ENCODE results near the gene CHSY3.

Gene CHSY3

DNA sequence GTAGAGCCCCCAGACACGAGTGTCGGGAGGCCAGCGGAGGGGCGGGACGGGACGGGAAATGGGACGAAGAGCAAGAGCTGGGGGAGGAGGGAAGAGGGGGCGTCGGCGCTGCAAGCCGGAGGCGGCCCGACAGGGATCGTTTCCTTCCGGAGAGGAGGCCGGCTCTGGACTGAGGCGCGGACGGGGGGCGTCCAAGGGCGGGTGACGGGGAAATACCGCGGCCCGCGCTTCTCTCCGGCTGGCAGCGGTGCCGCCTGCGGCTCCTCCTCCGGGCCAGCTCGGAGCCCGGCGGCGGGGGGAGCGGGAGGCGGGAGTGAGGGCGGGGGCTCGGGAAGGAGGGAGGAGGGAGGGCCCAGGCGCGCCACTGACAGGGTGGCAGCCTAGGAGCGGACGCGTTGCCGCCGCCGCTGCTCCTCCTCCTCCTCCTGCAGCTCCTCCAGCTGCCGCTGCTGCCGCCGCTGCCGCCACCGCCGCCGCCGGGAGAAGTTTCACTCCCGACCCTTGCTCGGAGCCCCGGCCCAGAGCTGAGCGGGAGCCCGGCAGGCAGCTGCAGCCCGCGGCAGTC is at the start of gene CHSY3:
Gene CHSY3 (plus strand): TSS at position 364 of the 565 bp plus-strand sequence.
- peak; percentile 88 for DNase-seq

DNA sequence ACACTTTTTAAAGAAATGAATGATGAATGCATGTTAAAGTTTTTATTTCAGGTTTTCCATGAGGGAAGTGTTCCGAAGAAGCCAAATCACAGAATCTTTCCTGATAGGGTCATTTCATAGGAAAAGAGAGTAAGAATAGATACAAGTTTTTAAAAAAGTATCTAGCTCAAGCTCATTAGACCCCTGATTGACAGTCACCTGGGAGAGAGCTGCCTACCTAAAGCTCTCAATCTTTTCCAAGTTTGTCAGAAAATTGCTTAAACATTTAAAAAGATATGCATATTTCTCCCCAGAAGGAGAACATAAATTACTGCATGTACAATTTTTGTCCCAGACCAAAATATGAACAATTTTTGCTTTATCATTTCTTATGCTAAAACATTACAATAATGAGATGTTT is 47.9 kb upstream of the CHSY3 start:
- no peak for DNase-seq

DNA sequence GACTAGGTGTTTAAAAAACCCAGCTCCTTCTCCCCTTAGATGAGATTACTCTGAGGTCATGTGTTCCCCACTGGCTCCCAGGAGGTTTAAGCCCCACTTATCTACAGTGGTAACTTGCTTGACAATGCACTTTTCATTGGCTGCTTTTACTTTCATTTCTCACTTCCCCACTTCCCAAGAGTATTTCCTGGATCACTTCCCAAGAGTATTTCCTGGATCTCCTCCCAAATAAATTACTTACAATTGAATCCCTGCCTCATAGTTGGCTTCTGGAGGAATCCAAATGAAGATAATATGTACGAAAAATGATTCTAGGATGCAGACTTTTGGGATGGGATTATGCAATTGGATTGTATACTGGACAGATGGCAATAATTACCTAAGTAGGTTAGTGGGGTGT is 47.1 kb upstream of the CHSY3 start:
- peak; percentile 34 for DNase-seq

DNA sequence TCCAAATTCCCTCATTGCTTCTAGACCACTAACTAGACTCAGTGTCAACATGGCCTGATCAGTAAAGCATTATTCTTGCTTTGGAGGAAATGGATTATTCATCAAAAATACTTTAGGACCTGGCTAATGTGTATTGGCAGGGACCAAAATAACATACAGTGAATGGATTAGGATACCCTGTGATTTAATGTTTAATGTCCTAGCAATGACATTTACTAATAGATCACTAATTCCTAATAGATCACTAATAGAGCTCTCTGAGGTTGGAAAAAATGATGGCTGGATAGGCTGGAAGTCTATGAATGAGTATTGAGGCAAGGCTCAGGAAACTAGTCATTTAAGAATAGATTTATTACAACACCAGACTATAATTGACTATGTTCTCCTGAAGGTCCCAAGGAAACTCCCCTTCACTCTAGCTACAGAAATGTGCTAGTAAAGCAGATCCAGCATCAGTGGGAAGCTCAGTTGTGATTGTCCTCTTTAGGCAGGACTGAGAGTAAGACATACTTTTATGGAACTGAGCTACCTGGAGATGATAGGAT is 46.1 kb upstream of the CHSY3 start:
- DNase-seq: no peak

DNA sequence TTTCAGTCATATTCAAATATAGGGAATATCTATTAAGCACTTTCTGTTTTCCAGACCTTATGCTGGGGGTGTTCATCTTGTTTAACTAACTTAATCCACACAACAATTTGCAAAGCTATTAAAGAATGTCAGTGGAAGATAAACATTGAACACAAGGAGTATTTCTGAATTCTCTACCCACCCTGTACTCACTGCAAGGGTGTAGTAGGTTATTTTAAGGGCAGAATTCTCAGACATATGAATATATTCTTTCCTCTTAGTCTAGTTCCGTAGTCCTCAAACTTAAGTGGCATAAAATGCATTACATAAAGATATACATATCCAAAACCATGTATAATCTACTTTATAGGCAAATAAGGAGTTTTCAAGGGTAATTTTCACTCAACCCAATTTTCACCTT is 19.9 kb upstream of the CHSY3 start:
- no peak for DNase-seq

DNA sequence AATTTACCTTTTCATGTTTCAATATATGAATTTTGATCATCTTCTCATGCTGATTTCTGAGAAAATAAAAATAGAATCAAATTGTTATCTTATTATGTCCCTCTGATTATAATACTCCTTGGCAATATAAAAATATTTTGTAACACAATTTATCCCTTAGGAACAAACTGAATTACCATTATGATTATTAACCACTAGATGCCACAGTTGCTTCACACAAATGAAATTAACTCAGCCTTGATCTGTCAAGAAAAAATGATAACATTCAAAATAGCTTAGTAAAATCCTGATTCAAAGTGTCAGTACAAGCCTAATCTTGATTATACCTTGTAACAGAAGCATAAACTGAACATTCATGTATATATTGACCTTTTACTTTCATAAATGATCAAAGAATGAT is 4.8 kb upstream of the CHSY3 start:
- peak; percentile 39 for DNase-seq

DNA sequence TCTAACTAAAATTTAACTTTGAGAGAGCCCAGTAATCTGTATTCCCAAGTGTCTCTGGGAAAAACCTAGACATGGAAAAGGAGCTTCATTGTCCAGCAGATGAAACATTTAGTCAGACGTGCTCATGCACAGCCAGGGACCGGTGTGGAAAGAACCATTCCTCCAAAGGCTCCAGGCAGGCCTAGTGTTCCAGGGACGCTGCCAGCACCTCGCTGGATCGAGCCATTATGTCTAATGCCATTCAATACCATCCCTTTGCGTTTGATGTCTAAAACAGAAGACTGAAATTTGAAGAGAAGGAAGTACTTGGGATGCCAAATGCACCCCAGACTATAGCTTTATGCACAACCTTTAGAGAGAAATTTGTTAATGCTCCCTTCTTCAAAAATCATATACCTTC is 1.4 kb upstream of the CHSY3 start:
- DNase-seq: no peak

DNA sequence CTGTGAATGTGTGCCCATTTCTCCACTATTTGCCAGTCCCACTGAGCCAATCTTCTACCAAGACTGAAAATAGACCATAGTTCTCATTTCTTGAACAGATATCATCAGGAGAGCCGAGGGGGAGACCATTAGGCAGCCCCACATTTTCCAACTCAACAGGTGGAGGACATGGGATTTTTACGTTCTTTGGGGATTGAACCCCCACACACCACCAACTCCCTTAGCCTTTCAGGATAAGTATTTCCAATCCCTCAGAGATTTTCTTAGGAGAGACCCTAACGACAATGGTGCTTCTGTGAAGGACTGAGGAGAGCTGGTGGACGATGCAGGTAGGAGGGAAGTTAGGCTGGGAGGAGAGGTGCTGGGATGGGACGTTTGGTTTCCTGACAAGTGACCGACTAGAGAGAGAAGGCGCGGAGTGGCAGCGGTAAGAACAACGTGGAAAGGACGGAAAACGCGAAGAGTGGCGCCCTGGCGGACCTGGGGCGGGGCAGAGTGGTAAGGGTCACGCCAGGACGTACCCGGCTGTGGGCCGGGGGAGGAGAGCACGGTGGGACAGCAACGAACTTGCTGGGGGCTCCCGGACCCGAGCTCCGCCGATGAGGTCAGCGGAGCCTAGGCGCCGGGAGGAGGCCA is 681 bp upstream of the CHSY3 start:
- no peak for DNase-seq

DNA sequence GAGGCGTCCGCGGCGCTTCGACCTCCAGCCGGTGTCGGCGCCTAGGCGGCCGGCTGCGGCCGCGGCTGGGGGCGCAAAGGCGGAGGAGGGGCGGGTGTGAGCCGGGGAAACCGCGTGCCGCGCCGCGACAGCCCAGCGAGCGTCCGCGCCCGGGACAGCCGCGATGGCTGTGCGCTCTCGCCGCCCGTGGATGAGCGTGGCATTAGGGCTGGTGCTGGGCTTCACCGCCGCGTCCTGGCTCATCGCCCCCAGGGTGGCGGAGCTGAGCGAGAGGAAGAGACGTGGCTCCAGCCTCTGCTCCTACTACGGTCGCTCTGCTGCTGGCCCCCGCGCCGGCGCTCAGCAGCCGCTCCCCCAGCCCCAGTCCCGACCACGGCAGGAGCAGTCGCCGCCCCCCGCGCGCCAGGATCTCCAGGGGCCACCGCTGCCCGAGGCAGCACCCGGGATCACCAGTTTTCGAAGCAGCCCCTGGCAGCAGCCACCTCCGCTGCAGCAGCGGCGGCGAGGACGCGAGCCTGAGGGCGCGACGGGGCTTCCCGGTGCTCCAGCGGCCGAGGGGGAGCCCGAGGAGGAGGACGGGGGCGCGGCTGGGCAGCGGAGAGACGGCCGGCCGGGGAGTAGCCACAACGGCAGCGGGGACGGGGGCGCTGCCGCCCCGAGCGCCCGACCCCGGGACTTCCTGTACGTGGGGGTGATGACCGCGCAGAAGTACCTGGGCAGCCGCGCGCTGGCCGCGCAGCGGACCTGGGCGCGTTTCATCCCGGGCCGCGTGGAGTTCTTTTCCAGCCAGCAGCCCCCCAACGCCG is 605 bp downstream of the CHSY3 start:
- DNase-seq: peak; percentile 11

DNA sequence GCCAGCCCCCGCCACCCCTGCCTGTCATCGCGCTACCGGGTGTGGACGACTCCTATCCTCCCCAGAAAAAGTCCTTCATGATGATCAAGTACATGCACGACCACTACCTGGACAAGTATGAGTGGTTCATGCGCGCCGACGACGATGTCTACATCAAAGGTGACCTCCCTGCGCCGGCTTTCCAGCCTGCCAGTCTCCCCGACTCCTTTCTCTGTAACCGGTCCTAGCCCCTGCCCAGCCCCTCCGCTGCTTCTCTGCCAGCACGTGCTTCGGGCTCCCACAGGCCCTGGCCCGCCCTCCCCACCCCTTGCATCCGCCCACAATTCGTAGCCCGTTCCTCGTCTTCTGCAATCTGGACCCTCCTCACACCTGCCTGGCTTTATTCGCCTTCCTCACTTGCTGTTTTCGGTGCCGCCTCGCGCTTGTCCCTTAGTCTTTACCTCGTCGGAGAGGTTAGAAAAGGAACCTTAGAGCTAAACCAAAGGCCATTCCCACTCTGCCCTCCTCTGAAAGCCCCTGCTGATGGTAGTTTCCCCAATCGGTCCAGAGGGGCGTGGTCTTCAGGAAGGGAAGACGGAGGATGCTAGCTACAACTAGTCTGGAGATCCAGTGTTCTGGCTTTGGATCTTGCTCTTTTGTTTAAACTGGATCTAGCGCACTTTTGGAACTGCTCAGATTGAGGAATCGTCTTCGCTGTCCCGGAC is 1.4 kb downstream of the CHSY3 start:
- peak; percentile 34 for DNase-seq

DNA sequence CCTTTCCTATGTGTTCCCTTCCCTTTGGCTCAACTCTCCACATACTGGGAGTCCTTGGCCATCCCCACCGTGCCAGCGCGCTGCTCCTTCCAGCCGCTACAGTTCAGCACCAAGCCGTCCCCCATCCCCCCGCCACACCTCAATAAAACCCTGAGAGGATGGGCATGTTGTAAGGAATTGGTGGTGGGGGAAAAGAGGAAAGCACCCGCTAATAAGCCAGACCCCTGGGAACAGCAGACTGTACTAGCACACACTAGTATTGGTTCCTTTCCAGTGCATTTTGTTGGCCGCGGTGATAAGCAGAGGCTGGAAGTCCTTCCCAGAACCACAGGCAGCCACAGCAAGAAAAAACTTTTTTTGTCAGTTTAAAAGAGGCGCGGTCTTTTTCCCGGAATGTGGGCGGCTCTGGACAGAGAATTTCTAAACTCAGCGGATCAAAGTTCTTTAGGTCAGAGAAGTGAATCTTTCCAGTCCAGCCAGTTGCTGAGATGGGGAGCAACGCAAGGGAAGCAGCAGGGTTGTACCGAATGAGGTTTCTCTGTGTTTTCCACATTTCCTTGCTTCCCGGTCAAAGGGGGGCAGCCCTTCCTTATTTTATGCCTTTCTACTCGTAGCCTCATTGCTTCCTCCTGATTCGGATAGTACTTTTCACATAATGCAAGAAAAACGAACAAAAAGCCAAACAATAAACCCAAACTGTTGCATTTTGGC is 2.1 kb downstream of the CHSY3 start:
- peak; percentile 63 for DNase-seq

DNA sequence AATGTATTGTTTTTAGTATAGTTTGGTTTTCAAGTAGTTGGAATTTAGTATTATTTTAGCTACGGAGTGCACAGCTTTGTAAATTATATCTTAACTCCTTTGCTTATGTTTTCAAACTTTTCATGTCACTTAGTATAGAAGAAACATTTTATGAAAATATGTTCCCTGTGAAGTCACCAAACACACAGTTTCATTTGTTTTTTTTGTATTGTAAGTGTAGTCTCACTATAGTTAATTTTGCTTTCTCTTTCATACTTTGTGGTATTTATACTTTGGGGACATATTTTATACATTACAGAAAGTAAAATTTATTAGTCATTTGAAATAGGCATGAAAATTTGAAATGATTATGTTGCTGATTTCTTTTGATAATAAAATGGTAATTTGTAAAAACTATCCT is 5.0 kb downstream of the CHSY3 start:
- DNase-seq: no peak

DNA sequence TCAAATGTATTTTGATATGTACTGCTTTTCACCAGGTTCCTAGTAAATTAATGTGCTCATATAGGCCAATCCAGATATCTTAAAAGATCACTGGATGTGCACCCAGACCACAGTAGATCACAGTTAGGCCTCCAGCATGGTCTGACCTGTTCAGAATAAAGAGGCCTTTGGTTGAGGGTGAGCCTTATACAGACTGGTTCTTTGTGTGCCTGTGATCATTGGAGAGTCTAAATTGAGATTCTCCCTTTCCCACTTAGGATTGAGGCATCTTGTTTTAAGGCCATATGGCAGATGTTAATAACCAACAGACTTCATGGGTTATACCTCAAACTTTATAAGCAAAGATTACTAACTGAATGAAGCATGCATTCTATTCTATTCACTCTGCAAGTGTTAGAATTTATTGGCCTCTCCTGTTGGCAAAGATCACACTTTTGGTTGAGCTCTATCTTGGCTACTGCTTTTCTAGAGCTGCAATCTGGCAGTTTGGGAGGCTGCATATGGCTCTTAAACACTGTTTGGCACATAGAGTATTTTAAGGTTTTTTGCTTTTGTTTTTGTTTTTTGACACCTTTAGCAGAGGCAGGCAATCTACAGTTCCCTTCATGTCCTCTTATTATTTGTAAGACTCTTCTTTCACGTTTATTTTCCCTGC is 8.5 kb downstream of the CHSY3 start:
- DNase-seq: no peak

DNA sequence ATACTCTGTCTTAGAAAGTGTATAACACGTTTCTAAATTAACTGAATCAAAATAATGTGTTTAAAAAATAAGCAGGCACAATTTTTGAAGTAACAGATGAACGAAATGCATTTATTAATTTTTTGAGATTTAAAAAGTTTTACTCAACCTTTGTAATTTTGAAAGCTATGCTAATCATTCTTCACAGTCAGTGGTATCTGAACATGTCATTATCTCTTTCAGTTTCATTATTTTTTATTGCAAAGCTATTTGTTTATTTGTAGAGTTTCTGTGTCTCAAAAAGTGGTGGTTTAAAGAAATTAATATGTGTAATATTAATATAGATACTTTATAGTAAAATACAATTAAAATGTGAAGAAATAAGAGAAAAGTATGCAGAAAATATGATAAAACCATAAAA is 11.2 kb downstream of the CHSY3 start:
- no peak for DNase-seq

DNA sequence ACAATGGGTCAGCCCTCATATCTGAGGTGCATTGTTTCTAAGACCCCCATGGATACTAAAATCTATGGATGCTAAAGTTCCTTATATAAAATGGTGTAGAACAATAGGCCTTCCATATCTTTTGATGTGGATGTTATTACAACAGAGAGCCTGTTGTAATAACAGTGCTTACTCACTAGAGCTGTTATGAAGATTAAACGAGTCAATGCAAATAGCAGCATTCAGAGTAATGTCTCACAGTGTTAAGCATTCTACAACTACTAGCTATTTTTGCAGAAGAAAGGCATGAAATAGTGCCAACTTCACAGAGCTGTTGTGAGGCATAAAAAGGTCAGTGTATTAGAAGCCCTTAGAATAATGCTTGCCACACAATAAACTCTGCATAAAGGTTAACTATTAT is 13.0 kb downstream of the CHSY3 start:
- DNase-seq: no peak

DNA sequence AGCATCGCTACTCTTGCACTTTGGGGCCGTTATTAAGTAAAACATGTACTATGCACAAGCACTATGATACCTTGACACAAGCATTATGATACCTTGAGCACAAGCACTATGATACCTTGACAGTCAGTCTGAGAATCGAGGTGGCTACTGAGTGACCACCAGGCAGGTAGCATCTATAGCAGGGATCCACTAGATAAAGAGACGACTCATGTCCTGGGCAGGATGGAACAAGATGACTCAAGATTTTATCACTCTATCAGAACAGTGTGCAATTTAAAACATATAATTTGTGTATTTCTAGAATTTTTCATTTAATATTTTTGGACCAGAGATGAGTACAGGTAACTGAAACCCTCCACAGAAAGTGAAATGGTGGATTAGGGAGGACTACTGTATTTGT is 16.9 kb downstream of the CHSY3 start:
- DNase-seq: no peak

DNA sequence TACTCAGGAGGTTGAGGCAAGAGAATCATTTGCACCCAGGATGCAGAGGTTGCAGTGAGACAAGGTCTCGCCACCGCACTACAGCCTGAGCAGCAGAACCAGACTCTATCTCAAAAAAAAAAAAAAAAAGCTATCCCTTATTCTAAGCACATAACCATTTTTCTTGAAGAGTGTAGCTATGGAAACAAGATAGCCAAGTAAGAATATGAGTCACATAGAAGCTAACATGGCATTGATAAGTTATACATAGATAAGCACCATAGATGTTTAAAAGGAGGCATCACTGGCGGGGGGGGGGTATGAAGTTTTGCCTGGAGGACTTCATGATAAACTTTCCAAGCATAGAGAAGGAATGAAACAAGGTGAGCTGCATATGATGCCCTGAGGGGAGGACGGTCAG is 26.0 kb downstream of the CHSY3 start:
- no peak for DNase-seq

DNA sequence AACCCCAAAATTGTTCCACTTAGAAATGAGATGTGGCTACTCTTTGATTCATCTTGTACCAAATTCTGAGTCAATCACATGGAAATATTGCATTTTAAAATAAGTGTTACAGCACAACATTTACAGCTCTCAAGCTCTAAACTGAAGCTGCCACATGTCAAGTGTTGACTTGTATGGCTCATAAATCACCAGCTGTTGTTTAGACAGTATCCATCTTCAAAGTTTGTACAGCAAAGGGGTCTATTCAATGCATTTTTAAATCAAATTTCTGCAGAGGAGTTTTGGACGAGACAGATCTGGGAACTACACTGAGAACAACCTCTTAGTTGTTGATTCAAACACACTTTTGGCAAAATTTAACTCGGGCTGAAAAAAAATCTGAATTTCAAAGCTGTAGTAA is 31.4 kb downstream of the CHSY3 start:
- DNase-seq: no peak

DNA sequence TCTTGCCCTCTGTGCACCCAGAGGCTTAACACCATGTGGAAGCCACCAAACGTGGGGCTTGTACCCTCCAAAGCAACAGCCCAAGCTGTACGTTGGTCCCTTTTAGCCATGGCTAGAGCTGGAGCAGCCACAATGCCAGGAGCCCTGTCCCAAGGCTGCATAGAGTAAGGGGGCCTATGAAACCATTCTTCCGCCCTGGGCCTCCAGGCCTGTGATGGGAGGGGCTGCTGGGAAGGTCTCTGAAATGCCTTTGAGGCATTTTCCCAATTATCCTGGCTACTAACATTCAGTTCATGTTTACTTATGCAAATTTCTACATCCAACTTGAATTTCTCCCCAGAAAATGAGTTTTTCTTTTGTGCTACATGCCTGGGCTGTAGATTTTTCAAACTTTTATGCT is 33.8 kb downstream of the CHSY3 start:
- no peak for DNase-seq

DNA sequence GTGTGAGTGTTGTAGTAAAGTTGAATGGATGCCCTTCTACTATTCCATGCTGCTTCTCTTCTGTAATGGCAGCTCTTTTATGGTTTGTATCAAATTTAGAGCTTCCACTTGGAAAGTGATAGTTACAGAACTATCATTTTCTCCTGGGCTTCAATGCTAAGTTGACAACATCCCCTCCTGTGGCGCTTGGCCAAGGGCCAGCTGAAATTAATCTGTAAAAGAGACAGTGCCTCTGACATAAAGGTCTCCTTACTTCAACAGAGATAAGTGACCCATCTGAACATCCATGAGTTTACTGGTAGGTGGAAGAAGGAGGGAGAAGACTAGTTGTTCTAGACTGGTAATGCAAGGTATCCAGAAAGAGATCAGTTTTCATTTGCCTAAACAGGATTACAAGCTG is 39.7 kb downstream of the CHSY3 start:
- no peak for DNase-seq

DNA sequence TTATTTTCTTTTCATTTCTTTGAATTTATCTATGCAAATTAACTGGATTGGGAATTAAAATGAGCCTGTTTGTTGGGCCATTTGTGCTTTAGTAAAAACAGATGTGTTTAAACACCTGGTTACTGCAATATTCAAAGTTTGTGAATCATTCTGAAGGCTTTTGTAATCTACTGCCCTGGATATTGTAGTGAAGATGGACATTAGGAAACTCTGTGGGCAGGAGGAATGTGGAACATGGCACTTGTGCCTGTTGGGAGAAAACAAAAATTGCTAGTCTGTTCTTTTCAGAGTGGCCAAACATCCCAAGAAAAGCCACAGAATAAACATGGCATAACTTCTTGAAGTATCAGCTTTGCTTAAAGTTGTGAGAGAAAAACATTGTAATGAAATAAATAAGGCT is 40.8 kb downstream of the CHSY3 start:
- DNase-seq: peak; percentile 49

DNA sequence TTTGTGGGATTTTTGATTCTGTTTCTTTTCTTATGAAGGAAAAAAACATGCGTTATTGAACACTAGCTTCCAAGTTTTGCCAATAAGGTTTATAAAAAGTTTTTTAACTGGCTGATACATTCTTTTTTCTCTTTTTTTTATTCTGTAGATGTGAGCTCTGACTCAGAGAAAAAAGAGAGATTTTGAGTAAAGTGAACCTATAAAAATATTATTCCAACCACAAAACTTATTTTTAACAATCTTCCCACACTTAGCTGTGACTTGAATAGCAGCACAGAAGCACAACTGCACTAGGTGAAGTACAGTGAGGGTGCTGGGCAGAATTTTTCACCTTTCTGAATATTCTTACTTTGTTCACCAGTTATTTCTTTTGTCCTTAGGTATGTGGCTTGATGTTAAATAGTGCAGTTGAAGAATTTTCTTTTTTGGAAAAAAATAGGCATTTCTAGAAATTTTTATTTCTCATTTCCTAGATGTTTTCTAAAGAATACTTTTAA is 41.6 kb downstream of the CHSY3 start:
- DNase-seq: peak; percentile 12

Data from fibroblast of skin of right biceps (primary cell).